Activated B cell treated with CpG ODN at 0.5 μM for 24 hours (primary cell): ENCODE data around the gene SLC16A7. TPM values are rescaled to one million over a fixed set of nuclear protein-coding genes. Genes with fewer than 3 reads are reported as not detected.

Experiments
- ATAC-seq: fragments of 200-7000 bp; cut with Tn5 transposase; one replicate; pipeline ENCODE4 v1.10.0; 2021; ENCODE audit warnings: low read depth, mild to moderate bottlenecking, moderate library complexity
- CTCF ChIA-PET: fragments of 350-600 bp; sonication (Branson Sonifier 250); formaldehyde crosslinking; loops from one replicate; lab custom pipeline; 2021; ENCODE audit warnings: antibody characterized with exemption; lab: Charles Lee
- POLR2A ChIA-PET: fragments of 350-600 bp; sonication (Branson Sonifier 250); formaldehyde crosslinking; loops from one replicate; lab custom pipeline; 2021; ENCODE audit warnings: antibody characterized with exemption; lab: Charles Lee
- DNase-seq: peaks from one replicate; pipeline ENCODE4 v3.0.0; 2022
- H3K27ac Mint-ChIP-seq: one replicate; pipeline ENCODE4 v1.8.0; 2020; ENCODE audit warnings: mixed read lengths
- H3K27me3 Mint-ChIP-seq: one replicate; pipeline ENCODE4 v1.8.0; 2021; ENCODE audit warnings: mixed read lengths
- H3K36me3 Mint-ChIP-seq: one replicate; pipeline ENCODE4 v1.8.0; 2021; ENCODE audit warnings: low read depth, mixed read lengths
- H3K4me1 Mint-ChIP-seq: one replicate; pipeline ENCODE4 v1.8.0; 2021; ENCODE audit warnings: mixed read lengths
- H3K4me3 Mint-ChIP-seq: one replicate; pipeline ENCODE4 v1.8.0; 2020; ENCODE audit warnings: mild to moderate bottlenecking, mixed read lengths
- H3K9me3 Mint-ChIP-seq: one replicate; pipeline ENCODE4 v1.8.0; 2020; ENCODE audit warnings: mixed read lengths
- intact Hi-C: fragments of 100-400 bp; cut with micrococcal nuclease; formaldehyde crosslinking; loops from one replicate; pipeline ENCODE4 v1.15.1; 2024
- total RNA-seq: library from RNA; stranded (reverse); gene quantifications from 2 replicates; pipeline ENCODE4 v1.2.3, GENCODE V29; 2022
- TF ChIP-seq, protein P1 (sequence below): fragments of 200-600 bp; IDR thresholded peaks from one replicate; pipeline ENCODE4 v1.8.0; 2022; ENCODE audit warnings: antibody characterized with exemption, mild to moderate bottlenecking

The SLC16A7 gene
- total RNA-seq, 1 donor from 2014 or later: 22.4 TPM

- Mint-ChIP-seq H3K4me3 (no peak overlapping the region), H3K4me1 (no peaks in the 10 kb centered on the region), H3K36me3 (no peaks in the 10 kb centered on the region), H3K27ac (no peak overlapping the region), H3K9me3 (no peaks in the 10 kb centered on the region), H3K27me3 (no peaks in the 10 kb centered on the region)
- TF ChIP-seq, protein P1, sequence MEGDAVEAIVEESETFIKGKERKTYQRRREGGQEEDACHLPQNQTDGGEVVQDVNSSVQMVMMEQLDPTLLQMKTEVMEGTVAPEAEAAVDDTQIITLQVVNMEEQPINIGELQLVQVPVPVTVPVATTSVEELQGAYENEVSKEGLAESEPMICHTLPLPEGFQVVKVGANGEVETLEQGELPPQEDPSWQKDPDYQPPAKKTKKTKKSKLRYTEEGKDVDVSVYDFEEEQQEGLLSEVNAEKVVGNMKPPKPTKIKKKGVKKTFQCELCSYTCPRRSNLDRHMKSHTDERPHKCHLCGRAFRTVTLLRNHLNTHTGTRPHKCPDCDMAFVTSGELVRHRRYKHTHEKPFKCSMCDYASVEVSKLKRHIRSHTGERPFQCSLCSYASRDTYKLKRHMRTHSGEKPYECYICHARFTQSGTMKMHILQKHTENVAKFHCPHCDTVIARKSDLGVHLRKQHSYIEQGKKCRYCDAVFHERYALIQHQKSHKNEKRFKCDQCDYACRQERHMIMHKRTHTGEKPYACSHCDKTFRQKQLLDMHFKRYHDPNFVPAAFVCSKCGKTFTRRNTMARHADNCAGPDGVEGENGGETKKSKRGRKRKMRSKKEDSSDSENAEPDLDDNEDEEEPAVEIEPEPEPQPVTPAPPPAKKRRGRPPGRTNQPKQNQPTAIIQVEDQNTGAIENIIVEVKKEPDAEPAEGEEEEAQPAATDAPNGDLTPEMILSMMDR: no peak
- POLR2A ChIA-PET: no interaction called here
- CTCF ChIA-PET: no interaction called here
- intact Hi-C loops: no loop called here
- ATAC-seq (no peak), DNase-seq (no peak)
These were observed 20.0 kb upstream of the SLC16A7 start for GRCh38 chr12:59575826-59576225.

DNA sequence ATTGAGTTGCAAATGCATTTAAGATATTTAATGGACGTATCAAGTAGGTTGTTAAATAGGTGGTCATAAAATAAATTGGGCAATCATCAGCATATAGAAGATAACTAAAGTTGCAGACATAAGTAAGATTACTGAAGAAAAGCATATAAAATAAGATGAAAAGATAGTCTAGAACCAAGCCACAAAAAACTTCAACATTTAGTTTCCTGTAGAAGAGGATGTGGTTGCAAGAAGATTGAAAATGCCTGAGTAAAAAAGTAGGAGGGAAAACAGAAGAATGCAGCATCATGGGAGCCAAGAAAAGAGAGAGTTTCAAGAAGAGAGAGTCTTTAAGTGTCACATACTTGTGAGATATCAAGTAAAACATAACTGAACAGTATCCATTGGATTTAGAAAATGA is 17.6 kb upstream of the SLC16A7 start:
- ChIA-PET POLR2A (no interaction called here), CTCF (no interaction called here)
- no peak overlapping the region for H3K27ac Mint-ChIP-seq
- H3K36me3 Mint-ChIP-seq: no peaks in the 10 kb centered on the region
- intact Hi-C loops: no loop called here
- H3K27me3 Mint-ChIP-seq: no peaks in the 10 kb centered on the region
- ATAC-seq (no peak), DNase-seq (no peak)
- no peak overlapping the region for H3K4me3 Mint-ChIP-seq
- no peaks in the 10 kb centered on the region for H3K4me1 Mint-ChIP-seq
- H3K9me3 Mint-ChIP-seq: no peaks in the 10 kb centered on the region
- TF ChIP-seq, protein P1: no peak

DNA sequence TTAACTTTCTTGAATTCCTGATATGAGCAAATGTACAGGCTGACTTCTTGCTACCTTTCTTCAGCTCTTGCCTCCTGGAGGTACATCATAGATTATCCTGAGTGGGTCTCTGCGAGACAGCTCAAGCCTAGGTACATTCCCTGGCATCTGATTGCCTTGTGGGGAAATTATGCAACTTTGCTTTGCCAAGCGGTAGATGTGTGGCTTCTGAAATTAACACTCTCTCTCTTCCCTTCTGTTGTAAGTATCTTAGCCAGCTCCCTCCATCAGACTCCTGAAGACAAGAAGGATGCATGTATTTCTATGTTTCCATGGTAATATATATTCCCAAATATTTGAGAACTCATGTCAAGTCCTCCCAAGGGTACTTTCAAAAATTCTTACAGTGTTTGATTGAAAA is 16.2 kb upstream of the SLC16A7 start:
- Mint-ChIP-seq H3K27me3 (no peaks in the 10 kb centered on the region), H3K4me1 (no peaks in the 10 kb centered on the region), H3K9me3 (no peaks in the 10 kb centered on the region), H3K36me3 (no peaks in the 10 kb centered on the region), H3K4me3 (no peak overlapping the region), H3K27ac (no peak overlapping the region)
- ChIA-PET POLR2A (no interaction called here), CTCF (no interaction called here)
- no peak for ATAC-seq
- intact Hi-C loops: no loop called here
- DNase-seq: no peak
- TF ChIP-seq, protein P1: no peak

GRCh38 chr12:59580050-59580449 is 15.8 kb upstream of the SLC16A7 start:
- DNase-seq: no peak
- Mint-ChIP-seq H3K4me1 (no peaks in the 10 kb centered on the region), H3K36me3 (no peaks in the 10 kb centered on the region), H3K27ac (no peak overlapping the region), H3K9me3 (no peaks in the 10 kb centered on the region), H3K4me3 (no peak overlapping the region), H3K27me3 (no peaks in the 10 kb centered on the region)
- POLR2A ChIA-PET: no interaction called here
- CTCF ChIA-PET: no interaction called here
- ATAC-seq: no peak
- intact Hi-C loops: no loop called here
- TF ChIP-seq, protein P1: no peak

- TF ChIP-seq, protein P1: no peak
- Mint-ChIP-seq H3K36me3 (no peaks in the 10 kb centered on the region), H3K27ac (no peak overlapping the region), H3K4me1 (no peaks in the 10 kb centered on the region), H3K9me3 (no peaks in the 10 kb centered on the region), H3K27me3 (no peaks in the 10 kb centered on the region), H3K4me3 (no peak overlapping the region)
- intact Hi-C loops: no loop called here
- ChIA-PET POLR2A (no interaction called here), CTCF (no interaction called here)
- no peak for ATAC-seq
- DNase-seq: no peak
These were observed 12.7 kb upstream of the SLC16A7 start for GRCh38 chr12:59583003-59583712.
